ENCODE data around the gene CPED1. TPM values are rescaled to one million over a fixed set of nuclear protein-coding genes. Genes with fewer than 3 reads are reported as not detected.

Gene CPED1
- polyA plus RNA-seq, 1 donor from 2014 or later: not detected

DNA sequence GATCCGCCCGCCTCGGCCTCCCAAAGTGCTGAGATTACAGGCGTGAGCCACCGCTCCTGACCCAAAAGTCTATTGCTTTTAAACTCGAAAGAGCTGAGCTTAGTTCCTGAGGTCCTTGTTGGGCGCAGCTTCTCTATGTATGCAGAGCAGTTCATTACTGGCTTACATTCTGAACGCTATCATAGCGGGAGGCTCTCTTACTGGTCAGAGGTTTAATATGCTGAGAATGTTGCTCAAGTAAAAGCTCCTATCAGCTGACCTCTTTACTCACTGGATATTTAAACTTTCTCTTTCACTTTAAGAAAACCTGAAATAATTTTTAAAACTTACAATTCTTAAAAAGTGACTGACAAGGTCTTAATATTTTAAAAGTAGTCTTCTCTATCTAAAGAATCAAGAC, 179.5 kb downstream of the CPED1 start:
- H3K79me2 ChIP-seq (replicated peaks; ENCODE audit: insufficient read depth, low read length): no peaks in the 10 kb centered on the region
- H3K4me2 ChIP-seq (ENCODE audit: low read length): no peak overlapping the region
- no peaks in the 10 kb centered on the region for H4K20me1 ChIP-seq (ENCODE audit: insufficient read depth)
- H3K9me3 ChIP-seq (ENCODE audit: low read length): no peaks in the 10 kb centered on the region
- H3K36me3 ChIP-seq (ENCODE audit: insufficient read depth, low read length): no peaks in the 10 kb centered on the region
- no peak for TF ChIP-seq EP300 (conservative IDR thresholded peaks at IDR 0.05; ENCODE audit: poor library complexity, severe bottlenecking)
- no peak overlapping the region for H2AFZ ChIP-seq (ENCODE audit: low read depth, low read length)
- H3F3A ChIP-seq (ENCODE audit: insufficient read depth, low read length, poor library complexity, severe bottlenecking): no peaks in the 10 kb centered on the region
- no peak overlapping the region for H3K27ac ChIP-seq (ENCODE audit: low read length)
- no peak overlapping the region for H3K9ac ChIP-seq (ENCODE audit: low read length)
- H3K4me3 ChIP-seq (ENCODE audit: low read length): no peak overlapping the region
- H3K9me2 ChIP-seq (ENCODE audit: insufficient read depth, low read length): no peaks in the 10 kb centered on the region
- H3K27me3 ChIP-seq (ENCODE audit: insufficient read depth, low read depth, low read length): no peaks in the 10 kb centered on the region

DNA sequence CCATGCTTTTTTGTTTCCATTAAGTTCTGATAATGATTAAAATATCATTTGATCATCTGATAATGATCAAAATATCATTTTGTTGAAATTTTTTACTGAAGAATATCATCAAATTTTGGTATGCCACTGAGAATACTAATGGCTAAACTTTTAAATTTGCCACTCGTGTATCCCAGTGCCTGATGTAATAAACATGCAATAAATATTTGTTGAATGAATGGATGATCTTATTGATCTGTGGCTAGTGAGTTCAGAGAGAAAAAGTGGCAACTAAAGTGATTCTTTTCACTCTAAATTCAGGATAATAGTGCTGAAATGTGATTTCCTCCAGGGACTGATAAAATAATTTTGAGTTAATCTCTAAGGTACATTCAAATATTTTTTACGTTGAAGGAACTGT, 181.0 kb downstream of the CPED1 start:
- Histone ChIP-seq H3K27ac (ENCODE audit: low read length) (no peak overlapping the region), H2AFZ (ENCODE audit: low read depth, low read length) (no peak overlapping the region), H3K79me2 (replicated peaks; ENCODE audit: insufficient read depth, low read length) (no peaks in the 10 kb centered on the region), H3K9ac (ENCODE audit: low read length) (no peak overlapping the region), H3K27me3 (ENCODE audit: insufficient read depth, low read depth, low read length) (no peaks in the 10 kb centered on the region), H3K4me2 (ENCODE audit: low read length) (no peak overlapping the region), H3K4me3 (ENCODE audit: low read length) (no peak overlapping the region), H3K9me2 (ENCODE audit: insufficient read depth, low read length) (no peaks in the 10 kb centered on the region), H4K20me1 (ENCODE audit: insufficient read depth) (no peaks in the 10 kb centered on the region), H3K9me3 (ENCODE audit: low read length) (no peaks in the 10 kb centered on the region), H3F3A (ENCODE audit: insufficient read depth, low read length, poor library complexity, severe bottlenecking) (no peaks in the 10 kb centered on the region), H3K36me3 (ENCODE audit: insufficient read depth, low read length) (no peaks in the 10 kb centered on the region)
- no peak for TF ChIP-seq TAF1 (IDR thresholded peaks at IDR 0.05; ENCODE audit: low read depth)
- no peak for TF ChIP-seq POLR2AphosphoS5 (IDR thresholded peaks at IDR 0.05)
- no peak for TF ChIP-seq CTCF (IDR thresholded peaks at IDR 0.05; ENCODE audit: poor library complexity, severe bottlenecking)
- no peak for TF ChIP-seq EZH2 (IDR thresholded peaks at IDR 0.05; ENCODE audit: borderline replicate concordance, insufficient read depth, low read length, poor library complexity, severe bottlenecking)
- TF ChIP-seq MXI1 (conservative IDR thresholded peaks at IDR 0.05; ENCODE audit: poor library complexity, severe bottlenecking): no peak

GRCh38 chr7:121172484-121172883, 184.0 kb downstream of the CPED1 start:
- H3K9ac ChIP-seq (ENCODE audit: low read length): no peak overlapping the region
- H4K20me1 ChIP-seq (ENCODE audit: insufficient read depth): no peaks in the 10 kb centered on the region
- H3K27me3 ChIP-seq (ENCODE audit: insufficient read depth, low read depth, low read length): no peaks in the 10 kb centered on the region
- H3K36me3 ChIP-seq (ENCODE audit: insufficient read depth, low read length): no peaks in the 10 kb centered on the region
- H3K9me3 ChIP-seq (ENCODE audit: low read length): no peaks in the 10 kb centered on the region
- H3K4me2 ChIP-seq (ENCODE audit: low read length): no peak overlapping the region
- H3K4me3 ChIP-seq (ENCODE audit: low read length): no peak overlapping the region
- no peaks in the 10 kb centered on the region for H3K79me2 ChIP-seq (replicated peaks; ENCODE audit: insufficient read depth, low read length)
- no peaks in the 10 kb centered on the region for H3K9me2 ChIP-seq (ENCODE audit: insufficient read depth, low read length)
- no peak for TF ChIP-seq EZH2 (IDR thresholded peaks at IDR 0.05; ENCODE audit: borderline replicate concordance, insufficient read depth, low read length, poor library complexity, severe bottlenecking)
- TF ChIP-seq SMC3 (conservative IDR thresholded peaks at IDR 0.05; ENCODE audit: poor library complexity): no peak
- no peak for TF ChIP-seq RAD21 (conservative IDR thresholded peaks at IDR 0.05)
- no peak for TF ChIP-seq MXI1 (conservative IDR thresholded peaks at IDR 0.05; ENCODE audit: poor library complexity, severe bottlenecking)
- no peak for TF ChIP-seq POLR2AphosphoS5 (IDR thresholded peaks at IDR 0.05)
- TF ChIP-seq EP300 (conservative IDR thresholded peaks at IDR 0.05; ENCODE audit: poor library complexity, severe bottlenecking): no peak
- no peak for TF ChIP-seq CTCF (IDR thresholded peaks at IDR 0.05; ENCODE audit: poor library complexity, severe bottlenecking)
- TF ChIP-seq REST (IDR thresholded peaks at IDR 0.05; ENCODE audit: borderline replicate concordance): no peak
- TF ChIP-seq TAF1 (IDR thresholded peaks at IDR 0.05; ENCODE audit: low read depth): no peak
- no peaks in the 10 kb centered on the region for H3F3A ChIP-seq (ENCODE audit: insufficient read depth, low read length, poor library complexity, severe bottlenecking)
- H2AFZ ChIP-seq (ENCODE audit: low read depth, low read length): no peak overlapping the region
- H3K27ac ChIP-seq (ENCODE audit: low read length): no peak overlapping the region
